GM10847 (cell line): Measurements from ENCODE around the gene PEAK1.

ENCODE experiments used
- POLR2A ChIP-seq: IDR thresholded peaks from 2 replicates; pipeline ENCODE4 v1.6.1; 2011; ENCODE audit not compliant: insufficient read length; ENCODE audit errors: extremely low read depth

The PEAK1 gene

GRCh38 chr15:77225088-77225487 is 194.8 kb downstream of the PEAK1 start:
- no peak for TF ChIP-seq POLR2A

- TF ChIP-seq POLR2A = no peak
Measured at GRCh38 chr15:77224352-77224751, 195.6 kb downstream of the PEAK1 start.

GRCh38 chr15:77221708-77222107 is 198.2 kb downstream of the PEAK1 start:
- no peak for TF ChIP-seq POLR2A

GRCh38 chr15:77221174-77221573 is 198.7 kb downstream of the PEAK1 start:
- TF ChIP-seq POLR2A = no peak

- TF ChIP-seq POLR2A = no peak
Measured at GRCh38 chr15:77219841-77220240, 200.1 kb downstream of the PEAK1 start.

GRCh38 chr15:77209221-77209620 is 210.7 kb downstream of the PEAK1 start:
- no peak for TF ChIP-seq POLR2A

DNA sequence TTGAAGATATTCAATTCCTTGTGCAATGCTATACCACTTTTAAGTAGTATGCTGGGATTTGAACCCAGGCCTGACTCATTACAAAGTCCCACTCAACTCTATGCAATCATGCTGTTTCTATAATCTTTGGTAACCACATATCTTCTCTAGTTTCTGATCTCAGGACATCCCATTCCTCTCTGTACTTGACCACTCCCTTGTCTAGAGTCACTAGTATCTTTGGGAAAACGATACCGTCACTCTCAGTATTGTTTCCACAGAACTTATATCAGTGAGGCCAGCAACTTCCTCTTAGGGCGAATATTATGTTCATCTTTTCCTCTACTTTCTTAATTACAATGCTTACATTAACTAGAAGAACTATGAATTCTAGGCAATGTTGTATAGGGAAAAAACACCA is 211.7 kb downstream of the PEAK1 start:
- TF ChIP-seq POLR2A = no peak

GRCh38 chr15:77201665-77202064 is 218.2 kb downstream of the PEAK1 start:
- no peak for TF ChIP-seq POLR2A

GRCh38 chr15:77196381-77196780 is 223.5 kb downstream of the PEAK1 start:
- no peak for TF ChIP-seq POLR2A

DNA sequence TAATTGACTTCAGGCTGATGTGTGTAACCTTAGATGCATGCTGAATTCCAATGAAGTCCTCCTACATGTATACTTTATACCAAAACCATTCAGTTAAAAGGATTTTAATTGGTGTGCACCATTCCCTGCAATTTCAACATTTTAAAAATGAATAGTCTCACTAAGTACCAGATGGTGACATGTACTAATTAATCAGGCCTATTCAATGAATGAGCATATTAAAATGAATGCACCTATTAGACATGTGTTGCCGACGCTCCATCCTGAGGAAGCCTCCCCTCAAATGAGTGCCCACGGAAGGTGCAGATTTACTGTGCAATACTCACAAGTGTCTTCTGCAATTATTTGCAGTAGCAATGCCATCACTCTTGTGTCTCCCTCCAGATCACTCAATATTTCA is 224.3 kb downstream of the PEAK1 start:
- no peak for TF ChIP-seq POLR2A

- no peak for TF ChIP-seq POLR2A
Measured at GRCh38 chr15:77192451-77192850, 227.5 kb downstream of the PEAK1 start.

- no peak for TF ChIP-seq POLR2A
Measured at GRCh38 chr15:77191230-77191834, 228.6 kb downstream of the PEAK1 start.

GRCh38 chr15:77187751-77188464 is 232.0 kb downstream of the PEAK1 start:
- no peak for TF ChIP-seq POLR2A

DNA sequence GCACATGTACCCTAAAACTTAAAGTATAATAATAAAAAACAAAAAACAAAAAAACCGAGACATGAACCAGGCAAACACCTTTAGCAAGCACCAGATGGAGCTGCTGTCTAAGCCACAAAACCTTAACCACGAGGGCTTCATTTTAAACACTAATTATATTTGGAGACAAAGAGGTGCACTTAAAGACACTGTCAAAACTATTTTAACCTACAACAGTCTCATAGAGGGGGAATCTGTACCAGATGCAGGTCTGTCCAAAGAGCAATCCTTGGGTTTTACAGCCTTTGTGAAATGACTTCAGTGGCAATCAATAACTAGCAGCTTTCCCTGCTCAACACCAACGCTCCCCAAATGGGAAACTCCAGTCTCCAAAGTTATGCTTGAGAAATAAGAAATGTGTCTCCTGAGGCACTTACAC is 233.3 kb downstream of the PEAK1 start:
- no peak for TF ChIP-seq POLR2A

DNA sequence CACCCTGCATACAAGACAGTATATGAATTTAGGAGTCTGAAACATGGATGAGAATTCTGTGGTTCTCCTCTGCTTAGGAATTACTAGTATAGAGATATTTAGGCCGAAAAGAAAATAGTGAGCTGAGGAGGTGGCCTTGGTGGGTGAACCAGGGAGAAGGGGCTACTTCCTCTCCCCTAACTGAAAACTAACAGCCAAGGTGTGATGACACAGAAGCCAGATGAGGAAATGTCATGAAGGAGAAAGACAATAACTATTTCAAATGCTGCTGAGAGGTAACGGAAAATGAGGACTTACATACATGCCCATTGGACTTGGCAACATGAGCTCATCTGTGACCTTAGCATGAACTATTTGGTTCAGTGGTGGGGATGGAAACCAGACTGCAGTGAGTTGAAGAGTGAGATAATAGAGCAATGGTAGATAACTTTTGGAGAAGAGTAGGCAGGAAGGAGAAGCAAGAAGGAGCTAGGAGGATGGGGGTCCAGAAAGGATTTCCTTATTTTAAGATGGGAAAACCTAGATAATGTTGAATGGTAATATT is 234.6 kb downstream of the PEAK1 start:
- TF ChIP-seq POLR2A = no peak

DNA sequence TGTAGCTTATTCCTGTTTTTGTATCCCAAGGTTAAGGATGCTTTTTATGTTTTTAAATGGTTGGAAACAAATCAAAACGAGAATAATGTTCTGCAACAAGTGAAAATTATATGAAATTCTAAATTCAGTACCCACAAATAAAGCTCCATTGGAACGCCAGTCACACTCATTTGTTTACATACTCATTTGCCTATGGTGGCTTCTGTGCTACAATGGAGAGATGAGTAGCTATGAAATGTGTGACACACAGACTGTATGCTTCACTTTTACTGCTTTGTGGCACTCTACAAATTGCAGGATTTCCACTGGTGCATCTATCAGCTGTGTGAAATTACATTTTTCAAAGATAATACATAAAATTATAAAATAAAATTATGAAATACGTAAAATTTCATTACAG is 236.8 kb downstream of the PEAK1 start:
- no peak for TF ChIP-seq POLR2A
